GM18907 (cell line): Measurements from ENCODE around the gene MRPL49.

Experiments used
- ATAC-seq: cut with Tn5 transposase; IDR thresholded peaks from one replicate; pipeline ENCODE4 v1.9.1; 2021; ENCODE audit warnings: mild to moderate bottlenecking, moderate library complexity; ENCODE audit not compliant: unreplicated experiment

Gene MRPL49

DNA sequence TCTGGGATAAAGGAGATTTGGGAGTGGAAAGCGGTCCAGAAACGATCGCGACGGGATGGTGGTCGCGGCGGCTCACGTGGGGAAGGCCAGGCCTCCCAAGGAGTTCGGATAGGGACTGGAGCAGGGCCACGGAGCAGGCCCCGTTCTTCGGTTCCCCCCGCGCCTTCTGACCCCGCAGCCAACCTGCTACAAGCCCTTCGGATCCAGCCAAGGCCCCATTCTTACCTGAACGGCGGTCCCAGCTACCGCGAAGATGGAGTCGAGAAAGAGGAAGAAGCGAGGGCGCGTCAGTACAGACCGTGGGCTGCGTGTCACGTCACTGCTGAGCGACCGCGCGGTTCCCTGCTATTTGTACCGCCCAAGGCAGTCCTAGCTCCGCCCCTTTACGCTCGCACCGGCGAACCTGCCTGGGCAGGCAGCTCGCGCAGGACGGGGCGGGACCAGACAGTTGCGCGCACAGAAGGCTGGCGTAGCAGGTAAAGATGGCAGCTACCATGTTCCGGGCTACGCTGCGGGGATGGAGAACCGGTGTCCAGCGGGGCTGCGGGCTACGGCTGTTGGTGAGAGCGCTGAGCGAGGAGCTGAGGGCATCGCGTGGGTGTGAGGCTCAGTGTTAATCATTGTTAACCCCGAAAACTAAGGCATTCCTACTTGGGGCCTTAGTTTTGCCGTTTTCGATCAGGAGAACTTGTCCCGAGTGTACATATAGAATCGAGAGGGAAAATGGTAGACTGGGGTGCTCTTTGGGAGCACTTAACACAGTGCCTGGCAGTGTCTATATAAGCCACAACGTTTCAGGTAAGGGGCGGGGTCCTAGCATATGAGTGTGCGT lies at the start of gene MRPL49, which contains the start of gene FAU:
Gene MRPL49, plus strand, starts transcription at position 457 of the 832 bp plus-strand sequence. Its CDS starts 26 bp downstream, at position 483.
Gene FAU, minus strand, starts transcription at position 270 of the 832 bp plus-strand sequence. CDS start 321 bp downstream, outside the sequence.
- ATAC-seq: peak; percentile 64

GRCh38 chr11:65072631-65072966 lies 49.5 kb upstream of the MRPL49 start:
- ATAC-seq: no peak

- ATAC-seq: no peak
These were observed 44.7 kb upstream of the MRPL49 start for GRCh38 chr11:65077451-65077850.

DNA sequence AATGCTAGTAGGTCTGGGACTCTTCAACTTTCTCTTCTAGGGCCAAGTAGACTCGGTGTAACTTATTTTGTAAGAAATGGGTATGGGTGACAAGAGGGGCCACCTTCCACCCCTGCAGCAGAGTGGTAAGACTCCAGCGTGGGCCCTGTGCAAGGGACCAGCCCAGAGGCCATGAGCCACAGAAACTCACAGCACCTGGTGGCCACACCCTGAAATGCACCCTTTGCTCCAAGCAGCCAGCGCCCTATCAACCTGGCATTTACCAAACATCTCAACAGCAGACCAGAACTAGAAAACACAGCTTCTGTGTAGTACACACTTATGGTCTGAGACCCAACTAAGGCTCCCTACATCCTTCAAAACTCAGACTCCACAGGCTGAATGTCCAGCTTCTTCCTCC lies 44.0 kb upstream of the MRPL49 start:
- peak; percentile 49 for ATAC-seq

GRCh38 chr11:65078786-65079342 lies 43.3 kb upstream of the MRPL49 start:
- no peak for ATAC-seq

DNA sequence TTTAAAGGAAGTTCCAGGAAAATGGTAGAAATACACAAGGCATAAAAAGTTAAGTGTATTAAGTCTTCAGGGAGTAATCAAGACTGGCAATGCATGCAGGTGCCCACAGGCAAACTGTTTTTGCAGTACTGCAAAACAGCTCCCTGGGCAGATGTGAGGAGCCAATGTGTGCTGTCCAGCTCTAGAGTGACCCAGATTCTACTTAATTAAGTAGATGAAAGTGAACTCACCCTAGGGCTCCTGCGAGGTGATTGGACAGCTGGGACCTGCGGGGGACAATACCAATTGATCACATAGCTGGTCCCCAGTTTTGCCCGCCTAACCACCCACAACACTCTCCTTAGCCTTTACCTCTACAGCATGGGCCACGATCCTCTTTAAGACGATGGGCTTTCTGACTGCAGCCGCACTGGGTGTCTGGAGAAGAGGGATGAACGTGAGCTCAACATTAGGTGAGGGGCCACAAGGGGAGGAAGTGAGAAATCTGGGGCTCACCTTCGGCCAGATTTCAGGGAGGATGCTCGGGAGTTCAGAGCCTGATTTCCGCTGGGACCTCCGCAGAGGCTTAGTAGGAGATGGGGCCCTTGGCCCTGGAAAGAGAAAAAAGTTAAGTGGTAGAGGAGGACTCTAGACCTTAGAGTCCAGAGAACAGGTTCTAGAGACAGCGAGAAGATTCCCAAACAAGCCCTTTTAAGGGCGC lies 38.8 kb upstream of the MRPL49 start:
- peak; percentile 20 for ATAC-seq

GRCh38 chr11:65083834-65084597 lies 38.1 kb upstream of the MRPL49 start, which contains the start of the genes CDCA5 and ZFPL1:
TSS of gene CDCA5 (minus strand) at chr11:65084040. CDS start at chr11:65083978, 62 bp downstream.
TSS of gene ZFPL1 (plus strand) at chr11:65084222. CDS start at chr11:65084699, 477 bp downstream.
- peak; percentile 77 for ATAC-seq

- ATAC-seq: peak; percentile 14
These were observed 37.3 kb upstream of the MRPL49 start for GRCh38 chr11:65084598-65085375.

DNA sequence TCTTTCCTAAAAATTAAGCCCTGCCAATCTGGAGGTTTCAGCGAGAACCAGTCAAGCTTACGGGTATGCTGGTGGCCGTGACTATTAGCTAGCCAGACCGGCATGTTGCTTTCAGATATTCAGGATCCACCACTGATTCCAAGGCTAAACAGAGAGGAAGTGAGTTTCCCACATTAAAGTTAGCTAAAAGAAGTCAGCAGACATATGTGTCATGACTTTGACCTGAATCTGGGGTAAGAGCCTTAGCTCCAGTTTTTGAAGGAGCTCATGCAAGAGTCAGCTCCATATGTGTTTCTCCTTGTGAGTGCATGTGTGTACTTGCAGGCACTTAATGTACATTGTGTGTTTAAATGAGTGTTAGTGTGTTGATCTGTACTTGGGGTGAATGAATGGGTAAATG lies 36.7 kb upstream of the MRPL49 start:
- no peak for ATAC-seq

- no peak for ATAC-seq
These were observed 35.3 kb upstream of the MRPL49 start for GRCh38 chr11:65086809-65087208.

- ATAC-seq: no peak
These were observed 34.9 kb upstream of the MRPL49 start for GRCh38 chr11:65087216-65087615.

DNA sequence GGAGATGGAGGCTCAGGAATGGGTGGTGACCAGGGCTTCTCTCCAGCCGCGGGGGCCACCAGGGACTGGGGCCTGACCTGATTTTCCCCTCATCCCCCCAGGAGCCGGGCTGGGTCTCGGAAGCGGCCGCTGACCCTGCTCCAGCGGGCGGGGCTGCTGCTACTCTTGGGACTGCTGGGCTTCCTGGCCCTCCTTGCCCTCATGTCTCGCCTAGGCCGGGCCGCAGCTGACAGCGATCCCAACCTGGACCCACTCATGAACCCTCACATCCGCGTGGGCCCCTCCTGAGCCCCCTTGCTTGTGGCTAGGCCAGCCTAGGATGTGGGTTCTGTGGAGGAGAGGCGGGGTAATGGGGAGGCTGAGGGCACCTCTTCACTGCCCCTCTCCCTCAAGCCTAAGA lies 34.3 kb upstream of the MRPL49 start:
- no peak for ATAC-seq

DNA sequence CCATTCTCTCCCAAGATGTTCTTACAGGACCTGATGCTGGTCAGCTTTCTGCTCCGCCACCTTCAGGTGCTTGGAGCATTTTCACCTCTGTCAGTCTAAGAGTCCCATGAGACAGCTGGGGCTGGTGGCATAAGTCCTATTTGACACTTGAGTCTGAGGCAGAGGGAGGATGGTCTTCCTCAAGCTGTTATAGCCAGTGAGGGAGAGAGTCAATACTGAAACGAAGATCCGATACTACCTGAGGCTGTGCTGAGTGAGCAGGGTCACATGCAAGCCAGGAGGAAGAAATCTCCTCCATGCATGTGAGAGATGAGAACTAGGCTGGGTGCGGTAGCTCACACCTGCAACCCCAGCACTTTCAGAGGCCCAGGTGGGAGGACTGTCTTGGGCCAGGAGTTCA lies 32.5 kb upstream of the MRPL49 start:
- no peak for ATAC-seq

DNA sequence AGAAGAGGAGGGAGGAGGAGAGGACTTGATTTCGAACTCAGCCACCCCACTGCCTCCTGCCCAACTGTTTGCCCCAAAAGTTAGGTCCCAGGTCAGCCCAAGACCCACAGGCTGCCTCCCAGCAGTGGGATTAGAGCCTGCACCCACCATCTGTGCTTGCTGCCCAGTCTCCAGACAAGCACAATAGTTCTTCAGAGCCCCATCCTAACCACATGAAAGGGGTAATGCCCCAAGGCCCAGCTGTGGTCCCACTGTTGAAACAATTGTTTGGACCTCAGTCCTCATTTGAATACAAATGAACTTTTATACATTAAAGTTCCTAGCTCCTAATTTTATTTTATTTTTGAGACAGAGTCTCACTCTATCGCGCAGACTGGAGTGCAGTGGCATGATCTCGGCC lies 31.5 kb upstream of the MRPL49 start:
- ATAC-seq: no peak

GRCh38 chr11:65095427-65095826 lies 26.7 kb upstream of the MRPL49 start:
- ATAC-seq: no peak

- ATAC-seq: peak; percentile 80
These were observed 25.9 kb upstream of the MRPL49 start, which contains the start of gene VPS51 for GRCh38 chr11:65095974-65096806. TSS of gene VPS51 (plus strand) at chr11:65096214. CDS start at chr11:65096251, 37 bp downstream.

GRCh38 chr11:65096926-65097325 lies 25.2 kb upstream of the MRPL49 start:
- ATAC-seq: no peak

DNA sequence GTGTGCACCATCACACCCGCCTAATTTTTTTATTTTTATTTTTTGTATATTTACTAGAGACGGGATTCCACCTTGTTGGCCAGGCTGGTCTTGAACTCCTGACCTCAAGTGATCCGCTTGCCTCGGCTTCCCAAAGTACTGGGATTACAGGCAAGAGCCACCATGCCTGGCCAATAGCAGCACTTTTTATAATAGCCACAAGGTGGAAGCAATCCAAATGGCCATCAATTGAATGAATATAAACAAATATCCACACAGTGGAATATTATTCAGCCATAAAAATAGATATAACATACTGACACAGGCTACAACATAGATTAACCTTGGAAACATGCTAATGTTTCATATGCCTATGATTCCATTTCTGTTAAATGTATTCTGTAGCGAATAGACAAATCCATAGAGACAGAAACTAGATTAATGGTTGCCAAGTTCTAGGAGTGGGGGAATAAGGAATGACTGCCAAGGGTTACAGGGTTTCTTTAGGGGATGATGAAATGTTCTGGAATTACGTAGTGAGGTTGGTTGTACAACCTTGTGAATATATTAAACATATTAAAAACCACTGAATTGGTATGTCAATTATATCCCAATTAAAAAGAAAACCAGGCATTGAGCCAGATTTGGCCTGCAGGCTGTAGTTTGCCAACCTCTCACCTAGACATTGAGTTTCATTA lies 21.3 kb upstream of the MRPL49 start:
- ATAC-seq: no peak
